Dedifferentiated amniotic fluid mesenchymal stem cell (primary cell): ENCODE results near the gene WDR70.

Source experiments
- DNase-seq: peaks from one replicate; pipeline ENCODE4 v3.0.0-alpha.2; 2016; ENCODE audit errors: extremely low spot score

Gene WDR70

GRCh38 chr5:37723162-37723961, 344.2 kb downstream of the WDR70 start:
- no peak for DNase-seq

GRCh38 chr5:37724395-37725125, 345.4 kb downstream of the WDR70 start:
- DNase-seq: peak; percentile 42

- no peak for DNase-seq
Observed at GRCh38 chr5:37725185-37725584, 346.1 kb downstream of the WDR70 start.

DNA sequence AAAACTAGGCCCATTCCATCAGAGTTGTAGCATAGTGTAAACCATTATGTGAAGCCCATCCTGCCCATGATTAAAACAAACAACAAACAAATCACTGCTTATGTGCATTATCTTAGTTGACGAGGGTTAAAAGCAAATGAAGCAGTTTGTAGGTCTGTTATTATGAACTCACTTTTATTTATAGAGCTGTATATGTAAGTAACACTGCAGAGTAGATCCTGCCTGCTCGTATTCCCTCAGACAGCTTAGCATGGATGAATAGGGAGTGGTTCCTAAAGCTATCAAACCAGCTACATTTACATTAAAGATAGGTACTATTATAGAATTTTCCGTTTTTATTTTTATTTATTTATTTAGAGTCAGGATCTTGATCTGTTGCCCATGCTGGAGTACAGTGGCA, 348.1 kb downstream of the WDR70 start:
- DNase-seq: no peak

DNA sequence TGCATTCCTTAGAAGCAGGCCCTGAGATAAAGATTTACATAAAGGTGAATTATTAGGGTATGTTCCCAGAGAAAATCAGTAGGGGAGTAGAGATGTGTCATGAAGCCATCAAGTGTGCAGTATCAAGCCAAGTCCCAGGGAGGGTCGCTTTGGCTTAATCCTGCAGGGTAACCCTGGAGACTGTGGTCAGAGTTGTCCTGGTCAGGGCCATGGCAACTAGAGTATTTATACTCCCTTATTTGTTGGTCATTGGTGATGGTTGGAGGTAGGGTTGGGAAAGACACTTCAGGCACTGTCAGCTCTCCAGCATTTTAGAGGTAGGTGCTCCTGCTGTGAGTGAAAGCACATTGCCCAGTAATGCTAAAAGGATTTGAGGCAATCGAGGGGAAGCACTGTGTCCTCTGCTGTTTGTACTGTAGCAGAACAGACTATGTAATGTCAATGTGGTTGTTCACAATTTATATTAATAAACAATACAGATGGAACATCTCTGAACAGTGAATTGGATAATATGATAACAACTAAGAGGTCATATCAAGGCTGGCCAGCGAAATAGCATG, 351.9 kb downstream of the WDR70 start:
- no peak for DNase-seq

DNA sequence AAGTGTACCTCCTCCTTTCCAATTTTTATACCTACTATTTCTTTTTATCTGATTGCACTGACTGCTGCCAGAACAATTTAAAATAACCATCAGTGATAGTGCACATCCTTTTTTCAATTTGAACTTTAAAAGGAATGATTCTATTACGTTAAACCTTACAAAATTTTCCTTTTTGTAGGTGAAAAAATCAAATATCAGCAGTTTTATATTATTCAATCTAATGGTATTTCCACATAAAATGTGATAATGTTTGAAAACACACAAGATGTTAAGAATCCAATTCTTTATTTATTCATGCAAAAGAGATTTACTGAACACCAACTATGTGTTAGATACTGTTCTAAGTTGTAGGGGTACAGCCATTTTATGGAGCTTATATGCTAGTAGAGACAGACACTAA, 355.0 kb downstream of the WDR70 start:
- DNase-seq: no peak

GRCh38 chr5:37735649-37736347, 356.7 kb downstream of the WDR70 start:
- DNase-seq: no peak

GRCh38 chr5:37736397-37736796, 357.3 kb downstream of the WDR70 start:
- DNase-seq: no peak

GRCh38 chr5:37737326-37738056, 358.4 kb downstream of the WDR70 start:
- no peak for DNase-seq

DNA sequence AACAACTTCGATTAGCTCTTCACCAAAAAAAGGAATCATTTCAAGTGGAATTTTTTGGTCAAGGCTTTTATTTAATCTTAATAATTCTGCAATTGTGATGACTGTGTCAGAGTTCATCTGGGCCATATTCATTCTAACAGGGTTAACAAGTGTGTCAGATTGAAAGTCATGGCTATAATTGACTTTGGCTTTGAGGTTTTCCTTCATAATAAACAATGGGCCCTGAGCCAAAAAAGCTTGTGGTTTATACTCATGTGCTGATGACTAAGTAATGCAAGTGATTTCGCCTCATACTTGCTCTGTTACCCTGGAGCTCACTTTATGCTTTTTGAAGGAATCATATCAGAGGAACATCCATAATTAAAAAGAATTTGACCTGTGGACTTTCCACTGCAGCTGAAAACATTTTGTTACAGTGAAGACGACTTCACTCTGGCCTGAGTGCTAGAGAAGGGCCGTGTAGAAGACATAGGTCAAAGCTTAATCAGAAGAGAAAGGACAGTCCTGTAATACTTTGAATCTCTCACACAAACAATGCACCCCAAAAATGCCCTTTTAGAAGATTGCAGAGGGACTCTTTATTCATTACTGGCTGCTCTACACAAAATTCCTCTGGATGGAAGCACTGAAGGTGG, 359.1 kb downstream of the WDR70 start:
- DNase-seq: peak; percentile 90

DNA sequence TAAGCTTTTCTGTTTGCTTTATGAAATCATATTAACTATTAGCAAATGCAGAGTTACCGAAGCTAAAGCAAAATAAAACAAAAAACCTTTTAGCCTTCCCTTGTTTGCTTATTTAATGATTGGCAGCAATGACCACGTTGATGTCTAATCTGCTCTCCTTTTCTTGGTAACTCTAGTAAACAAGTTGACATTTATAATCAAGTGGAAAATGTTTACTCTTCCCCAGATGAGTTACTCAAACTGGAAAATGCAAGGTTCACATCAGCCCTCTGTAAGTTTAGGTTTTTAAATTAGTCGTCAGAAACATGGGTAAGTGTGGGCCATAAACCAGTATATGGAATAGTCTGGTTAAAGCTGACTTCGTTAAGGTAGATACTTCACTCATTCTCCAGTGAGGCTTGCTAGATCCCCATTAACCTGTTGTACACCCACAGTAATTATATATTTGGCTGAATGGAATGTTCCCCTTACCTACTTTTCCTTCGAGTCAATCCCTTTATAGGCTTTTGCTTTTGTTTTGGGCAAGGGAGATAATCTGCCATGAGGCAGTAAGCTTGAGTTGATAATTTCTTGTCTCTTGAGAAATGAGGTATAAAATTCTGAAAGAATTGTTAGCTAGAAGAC, 359.9 kb downstream of the WDR70 start:
- no peak for DNase-seq

DNA sequence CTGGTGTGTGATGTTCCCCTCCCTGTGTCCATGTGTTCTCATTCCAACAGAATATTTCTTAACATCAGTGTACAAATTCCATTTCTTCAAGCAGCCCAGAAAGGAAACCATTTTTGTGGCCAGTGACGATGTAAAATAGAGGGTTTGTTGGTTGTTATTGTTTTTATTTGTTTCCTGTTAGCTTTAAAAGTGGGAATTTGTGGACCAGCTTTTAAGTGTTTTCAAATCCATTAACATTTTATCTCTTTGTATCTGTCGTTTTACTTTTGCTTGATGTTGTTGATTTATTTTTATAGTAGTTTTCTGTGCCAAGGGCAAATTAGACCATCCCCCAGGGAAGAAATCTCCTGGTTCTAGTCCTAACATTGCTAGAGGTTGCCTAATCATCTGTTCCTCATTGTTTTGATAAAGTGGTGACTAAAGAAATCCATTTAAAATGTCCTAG, 360.7 kb downstream of the WDR70 start:
- peak; percentile 78 for DNase-seq

DNA sequence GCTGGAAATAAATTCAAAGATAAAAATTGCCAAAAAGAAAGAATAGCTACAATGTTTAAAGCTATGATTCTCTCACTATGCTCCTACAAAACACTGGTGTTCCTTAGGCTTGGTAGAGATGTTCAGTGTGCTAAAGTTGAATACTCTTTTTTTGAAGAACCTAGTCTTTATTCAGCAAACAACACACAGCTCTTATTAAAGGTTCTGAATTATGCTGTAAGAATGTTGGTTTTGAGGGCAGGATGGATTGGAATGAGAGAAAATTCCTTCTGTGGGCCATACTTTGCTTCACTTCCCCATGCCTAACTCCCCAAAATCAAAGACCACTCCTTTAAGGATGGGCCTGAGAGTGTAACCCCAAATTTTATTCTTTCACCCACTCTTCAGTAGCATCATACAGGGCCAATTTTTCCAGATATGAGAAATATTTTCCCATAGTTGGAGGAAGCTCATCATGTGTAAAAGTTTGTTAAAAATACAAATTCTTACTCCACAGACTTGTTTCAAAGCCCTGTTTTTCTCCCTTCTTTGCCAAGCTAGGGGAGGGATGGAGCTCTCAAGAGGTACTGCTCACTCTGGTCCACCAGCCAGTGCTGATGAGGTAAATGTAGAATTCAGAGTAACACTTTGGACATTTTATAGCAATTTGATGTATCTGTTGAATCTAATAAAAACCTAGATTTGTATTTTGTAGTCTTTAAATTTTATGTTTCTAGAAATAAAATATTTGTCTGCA, 361.4 kb downstream of the WDR70 start:
- DNase-seq: peak; percentile 54

GRCh38 chr5:37742111-37742510, 363.0 kb downstream of the WDR70 start:
- DNase-seq: no peak

DNA sequence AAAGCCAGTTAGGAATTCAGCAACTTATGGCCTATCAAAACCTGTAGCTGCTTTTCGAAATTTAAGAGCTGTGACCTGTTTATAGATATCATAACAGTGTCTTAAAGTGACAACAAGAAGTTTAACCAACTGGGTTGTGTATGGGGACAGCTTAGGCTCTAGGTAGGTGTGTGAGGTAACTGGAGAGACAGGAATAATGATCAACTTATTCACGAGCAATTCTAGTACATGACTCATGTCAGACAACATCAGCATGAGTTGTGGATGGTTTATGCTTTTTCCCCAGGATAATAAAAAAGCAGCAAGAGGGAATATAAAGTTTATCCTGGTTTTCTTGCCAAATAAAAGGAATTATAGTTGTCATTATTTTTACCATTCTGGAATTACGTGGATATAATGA, 372.1 kb downstream of the WDR70 start:
- DNase-seq: no peak

DNA sequence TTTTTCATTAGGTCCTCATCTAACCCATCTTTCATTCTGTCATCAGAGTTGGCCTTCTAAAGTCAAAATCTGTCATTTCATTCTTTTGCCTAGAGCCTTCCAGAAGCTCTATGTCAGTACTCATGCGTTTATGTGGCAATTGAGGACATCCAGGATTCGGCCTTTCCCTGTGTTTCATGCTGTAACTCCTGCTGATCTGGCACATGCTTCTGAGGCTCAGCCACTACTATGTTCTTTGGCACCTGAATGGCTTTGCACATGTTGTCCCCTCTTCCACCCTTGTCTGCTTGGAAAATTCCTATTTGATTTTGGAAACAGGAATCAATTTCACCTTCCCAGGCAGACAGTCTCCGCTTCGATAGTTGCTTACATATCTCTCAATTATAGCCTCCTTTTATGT, 375.9 kb downstream of the WDR70 start:
- no peak for DNase-seq

DNA sequence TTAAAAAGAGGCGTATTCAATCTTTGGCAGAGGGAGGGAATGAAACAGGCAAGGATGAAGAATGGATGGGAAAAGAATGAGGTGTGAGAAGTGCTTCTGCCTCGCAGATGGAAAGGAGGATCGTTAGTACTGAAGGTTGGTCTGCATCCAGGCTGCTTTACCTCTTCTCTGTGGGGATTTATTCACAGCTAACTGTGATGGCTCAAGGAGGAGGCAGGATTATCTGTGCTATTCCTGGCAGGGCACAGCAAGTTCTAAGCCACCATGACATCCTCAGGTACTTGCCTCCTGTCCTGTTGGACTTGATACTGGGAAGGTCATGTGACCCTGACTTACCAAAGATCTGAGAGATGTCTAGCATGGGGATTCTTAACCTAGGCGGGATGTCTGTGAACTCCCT, 376.5 kb downstream of the WDR70 start:
- DNase-seq: no peak

DNA sequence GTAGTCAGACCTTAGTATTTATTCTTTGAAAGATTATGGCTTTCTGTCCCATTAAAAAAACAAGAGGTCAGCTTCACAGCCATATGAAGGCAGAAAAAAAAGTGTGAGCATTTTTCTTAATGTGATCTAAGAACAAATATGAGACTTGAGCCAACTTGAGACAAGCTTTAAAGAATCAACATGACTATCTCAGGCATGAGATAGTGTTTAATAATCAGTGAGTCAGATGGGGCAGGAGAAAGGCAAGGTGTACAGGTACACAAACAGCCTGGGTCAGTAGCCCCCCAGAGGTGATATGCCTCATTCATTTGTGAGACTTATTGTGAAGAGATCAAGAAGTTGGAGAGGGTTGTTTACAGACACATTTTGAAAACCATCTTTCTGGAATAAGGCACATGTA, 377.1 kb downstream of the WDR70 start:
- no peak for DNase-seq

DNA sequence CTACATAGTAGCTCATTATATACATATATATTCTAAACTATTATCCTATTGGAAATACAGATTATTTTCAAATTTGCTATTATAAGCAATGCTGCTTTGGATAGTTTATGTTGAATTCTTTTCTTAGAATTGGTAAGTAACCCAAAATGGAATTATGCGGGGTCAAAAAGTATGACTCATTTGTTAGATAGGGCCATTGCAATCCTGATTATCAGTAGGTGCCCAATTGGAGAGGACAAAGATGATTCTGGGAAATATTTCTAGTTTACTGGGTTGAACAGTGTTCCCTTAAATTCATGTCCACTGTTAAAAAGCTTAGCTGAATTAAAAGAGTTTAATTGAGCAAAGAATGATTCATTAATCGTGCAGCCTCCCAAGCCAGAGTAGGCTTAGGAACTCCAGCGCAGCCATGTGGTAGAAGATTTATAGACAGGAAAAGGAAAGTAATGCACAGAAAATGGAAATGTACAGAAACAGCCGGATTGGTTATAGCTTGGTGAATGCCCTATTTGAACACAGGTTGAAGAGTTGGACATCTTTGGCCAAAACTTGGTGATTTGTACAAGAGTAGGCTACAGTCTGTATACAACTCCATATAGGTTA, 379.0 kb downstream of the WDR70 start:
- DNase-seq: no peak

- DNase-seq: no peak
Observed at GRCh38 chr5:37767251-37767650, 388.1 kb downstream of the WDR70 start.
